Upper lobe of left lung (tissue), 4 donors: ENCODE data around the gene ATG101.

ENCODE experiments used
- CTCF ChIP-seq, 6 experiments: fragments of 450-650 bp in 4 of 6; fragments of 200-600 bp in 2 of 6; sonication (generic) in 2 of 6; IDR thresholded peaks; one replicate each; pipeline ENCODE4 v1.5.1; 2016 to 2019; ENCODE audit warnings: antibody characterized with exemption in 6 of 6
- EP300 ChIP-seq, 4 donors: sonication (generic); formaldehyde crosslinking; IDR thresholded peaks; one replicate each; pipeline ENCODE4 v1.5.1; 2017; ENCODE audit warnings: antibody characterized with exemption in 4 of 4, control low read depth in 2 of 4
- POLR2A ChIP-seq, 4 donors: fragments of 450-650 bp; IDR thresholded peaks; one replicate each; pipeline ENCODE4 v1.5.1; 2016 to 2017; ENCODE audit warnings: antibody characterized with exemption in 4 of 4, mild to moderate bottlenecking in 2 of 4
- POLR2AphosphoS5 ChIP-seq, 2 donors: sonication (generic); formaldehyde crosslinking; IDR thresholded peaks; one replicate each; pipeline ENCODE4 v1.5.1; 2017; ENCODE audit warnings: antibody characterized with exemption in 2 of 2

DNA sequence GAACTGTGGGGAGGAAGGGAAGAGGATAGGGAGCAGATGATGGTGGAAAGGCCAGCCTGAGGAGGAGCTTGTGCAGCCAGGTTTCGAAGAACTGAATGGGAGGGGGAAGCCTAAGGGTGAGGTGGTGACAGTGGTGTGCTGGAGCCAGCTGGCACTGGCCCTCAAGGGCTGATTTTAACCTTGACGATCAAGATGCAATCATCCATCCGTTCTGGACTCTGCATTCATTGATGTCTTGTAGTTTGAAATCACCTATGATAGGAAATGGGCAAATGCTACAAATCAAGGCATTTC, 2.8 kb upstream of the ATG101 start:
- TF ChIP-seq CTCF (IDR thresholded peaks at IDR 0.05) = no peak
- TF ChIP-seq POLR2A (IDR thresholded peaks at IDR 0.05) = no peak
- no peak for TF ChIP-seq POLR2AphosphoS5 (IDR thresholded peaks at IDR 0.05)
- no peak for TF ChIP-seq EP300 (IDR thresholded peaks at IDR 0.05)
